B cell (primary cell): ENCODE data around the gene LRRC49. TPM values are rescaled to one million over a fixed set of nuclear protein-coding genes. Genes with fewer than 3 reads are reported as not detected.

Source experiments
- ATAC-seq: fragments of 200-7000 bp; cut with Tn5 transposase; one replicate; pipeline ENCODE4 v1.10.0; 2021; ENCODE audit warnings: low read depth, mild to moderate bottlenecking, moderate number of reproducible peaks, moderate library complexity
- CTCF ChIA-PET: fragments of 350-600 bp; sonication (Branson Sonifier 250); formaldehyde crosslinking; loops from one replicate; lab custom pipeline; 2021; ENCODE audit warnings: antibody characterized with exemption, inconsistent platforms; lab: Charles Lee
- POLR2A ChIA-PET: fragments of 350-600 bp; sonication (Branson Sonifier 250); formaldehyde crosslinking; loops from one replicate; lab custom pipeline; 2021; ENCODE audit warnings: antibody characterized with exemption; lab: Charles Lee
- DNase-seq: peaks from one replicate; pipeline ENCODE4 v3.0.0; 2013
- H2AFZ ChIP-seq: 2 replicates; pipeline ENCODE4 v1.6.1; 2012; ENCODE audit warnings: mild to moderate bottlenecking, low read depth, low read length; ENCODE audit not compliant: insufficient read depth, poor library complexity, severe bottlenecking
- H3K27ac ChIP-seq, 2 donors: 1 replicate in 1 of 2; 2 replicates in 1 of 2; pipeline ENCODE4 v1.5.1; 2012 to 2013; ENCODE audit warnings: low read length in 2 of 2, mild to moderate bottlenecking in 2 of 2, moderate library complexity in 1 of 2
- H3K27me3 ChIP-seq, 4 experiments: fragments of 200-600 bp in 1 of 4; sonication (generic) in 1 of 4; replicated peaks in 1 of 4; 1 replicate in 2 of 4; 2 replicates in 2 of 4; pipeline versions ENCODE4 v1.6.1 to v1.7.0; 2013 to 2016; ENCODE audit warnings: low read length in 3 of 4, mild to moderate bottlenecking in 2 of 4, mixed read lengths in 1 of 4, moderate library complexity in 1 of 4; ENCODE audit not compliant: insufficient read depth in 4 of 4, control insufficient read depth in 3 of 4; ENCODE audit errors: control extremely low read depth in 1 of 4
- H3K36me3 ChIP-seq, 2 experiments: replicated peaks in 1 of 2; 1 replicate in 1 of 2; 2 replicates in 1 of 2; pipeline versions ENCODE4 v1.6.1 to v1.7.1; 2013; ENCODE audit warnings: low read length in 1 of 2; ENCODE audit not compliant: insufficient read depth in 2 of 2, control insufficient read depth in 1 of 2; ENCODE audit errors: control extremely low read depth in 1 of 2, extremely low read depth in 1 of 2
- H3K4me1 ChIP-seq, 2 donors: fragments of 200-600 bp in 1 of 2; sonication (generic) in 1 of 2; 1 replicate in 1 of 2; 2 replicates in 1 of 2; pipeline versions ENCODE4 v1.5.1 to v1.6.1; 2013 to 2017; ENCODE audit warnings: low read length in 2 of 2; ENCODE audit not compliant: control insufficient read depth in 2 of 2, insufficient read depth in 2 of 2
- H3K4me2 ChIP-seq: replicated peaks from 2 replicates; pipeline ENCODE3; 2012; ENCODE audit warnings: mild to moderate bottlenecking, low read depth, low read length; ENCODE audit not compliant: poor library complexity, severe bottlenecking
- H3K4me3 ChIP-seq, 5 experiments: fragments of 200-600 bp in 1 of 5; sonication (generic) in 1 of 5; 1 replicate in 3 of 5; 2 replicates in 2 of 5; pipeline versions ENCODE4 v1.5.1 to v1.7.0; 2011 to 2016; ENCODE audit warnings: low read length in 4 of 5, mild to moderate bottlenecking in 4 of 5, low read depth in 2 of 5, control low read depth in 1 of 5, moderate library complexity in 1 of 5; ENCODE audit not compliant: insufficient read depth in 1 of 5; ENCODE audit errors: control extremely low read depth in 1 of 5, extremely low read depth in 1 of 5
- H3K79me2 ChIP-seq: fragments of 200-600 bp; sonication (generic); one replicate; pipeline ENCODE4 v1.6.0; 2016; ENCODE audit warnings: low read length; ENCODE audit not compliant: control insufficient read depth, insufficient read depth
- H3K9ac ChIP-seq: fragments of 200-600 bp; sonication (generic); 2 replicates; pipeline ENCODE4 v1.6.1; 2017; ENCODE audit warnings: mild to moderate bottlenecking, low read length, moderate library complexity
- H3K9me3 ChIP-seq, 3 donors: one replicate each; pipeline versions ENCODE4 v1.6.1 to v1.7.1; 2013; ENCODE audit warnings: low read length in 2 of 3; ENCODE audit not compliant: control insufficient read depth in 2 of 3, insufficient read depth in 1 of 3; ENCODE audit errors: control extremely low read depth in 1 of 3
- H4K20me1 ChIP-seq: 2 replicates; pipeline ENCODE4 v1.6.0; 2012; ENCODE audit warnings: mild to moderate bottlenecking, low read length; ENCODE audit not compliant: insufficient read depth, control insufficient read depth, poor library complexity, severe bottlenecking
- H3K27ac Mint-ChIP-seq: one replicate; pipeline ENCODE4 v1.8.0; 2021; ENCODE audit warnings: mixed read lengths
- H3K27me3 Mint-ChIP-seq: one replicate; pipeline ENCODE4 v1.8.0; 2021; ENCODE audit warnings: mixed read lengths
- H3K4me1 Mint-ChIP-seq: one replicate; pipeline ENCODE4 v1.8.0; 2021; ENCODE audit warnings: mixed read lengths
- H3K4me3 Mint-ChIP-seq: one replicate; pipeline ENCODE4 v1.8.0; 2021; ENCODE audit warnings: mixed read lengths
- H3K9me3 Mint-ChIP-seq: one replicate; pipeline ENCODE4 v1.8.0; 2022; ENCODE audit warnings: mixed read lengths; ENCODE audit not compliant: insufficient read depth
- CTCF ChIP-seq: fragments of 200-600 bp; IDR thresholded peaks from one replicate; pipeline ENCODE4 v1.8.0; 2022; ENCODE audit warnings: antibody characterized with exemption, mild to moderate bottlenecking
- EZH2 ChIP-seq: IDR thresholded peaks from 2 replicates; pipeline ENCODE4 v1.6.1; 2012; ENCODE audit warnings: borderline replicate concordance, low read depth, mild to moderate bottlenecking, moderate library complexity, low read length; ENCODE audit not compliant: insufficient read depth, poor library complexity, severe bottlenecking
- WGBS: methylation state at CpG from one replicate; pipeline ENCODE4 v1.1.5; 2013; ENCODE audit warnings: missing lambda C conversion rate; ENCODE audit not compliant: insufficient coverage; 5-methylcytosine and 5-hydroxymethylcytosine counted together
- intact Hi-C: fragments of 100-400 bp; cut with micrococcal nuclease; formaldehyde crosslinking; loops from one replicate; pipeline ENCODE4 v1.10.0; 2022
- polyA plus RNA-seq: library from polyadenylated mRNA; depleted of rRNA; stranded (reverse); fragments of >200 nt; gene quantifications from 2 replicates; pipeline ENCODE4 v1.2.3, GENCODE V29; 2012
- total RNA-seq, 2 donors: library from RNA; stranded (reverse); fragments of 120-200 nt in 1 of 2; gene quantifications; 1 replicate in 1 of 2; 2 replicates in 1 of 2; pipeline versions ENCODE4 v1.2.3 to v1.2.4, GENCODE V29; 2013 to 2022

The LRRC49 gene
- total and polyA plus RNA-seq, 2 donors (not counting 1 experiment from before 2014, with no cell fraction given): 0.22 to 1.4 TPM

- Histone ChIP-seq H3K9me3 (peaks cover 0 to 3% (median 2%) of the 10 kb centered on the region in 3 donors), H3K4me2 (no peak overlapping the region), H3K4me1 (no peaks in the 10 kb centered on the region), H3K4me3 (no peak overlapping the region), H2AFZ (no peak overlapping the region), H3K36me3 (no peaks in the 10 kb centered on the region), H3K9ac (no peak overlapping the region), H4K20me1 (no peaks in the 10 kb centered on the region), H3K27ac (no peak overlapping the region), H3K79me2 (no peaks in the 10 kb centered on the region), H3K27me3 (peaks cover 0 to 3% (median 3%) of the 10 kb centered on the region in 4 experiments)
- no peaks in the 10 kb centered on the region for H3K9me3 Mint-ChIP-seq
- CTCF ChIA-PET: no interaction called here
- peaks cover 41% of the 10 kb centered on the region for H3K27me3 Mint-ChIP-seq
- DNase-seq: no peak
- WGBS: no CpG with 5 or more reads among the region's 7 CpGs
- H3K4me1 Mint-ChIP-seq: no peaks in the 10 kb centered on the region
- no peak for ATAC-seq
- H3K4me3 Mint-ChIP-seq: no peak overlapping the region
- intact Hi-C loops: no loop called here
- H3K27ac Mint-ChIP-seq: no peak overlapping the region
- TF ChIP-seq EZH2: no peak
- no peak for TF ChIP-seq CTCF
- POLR2A ChIA-PET: no interaction called here
Measured at GRCh38 chr15:70875001-70875782, 17.4 kb upstream of the LRRC49 start.

GRCh38 chr15:70876011-70876410 is 16.6 kb upstream of the LRRC49 start:
- Mint-ChIP-seq H3K27me3 (peaks cover 41% of the 10 kb centered on the region), H3K4me3 (no peak overlapping the region), H3K4me1 (no peaks in the 10 kb centered on the region), H3K9me3 (no peaks in the 10 kb centered on the region), H3K27ac (no peak overlapping the region)
- H3K36me3 ChIP-seq: no peaks in the 10 kb centered on the region
- ChIA-PET CTCF (no interaction called here), POLR2A (no interaction called here)
- intact Hi-C loops: no loop called here
- peaks cover 0 to 3% (median 2%) of the 10 kb centered on the region in 3 donors for H3K9me3 ChIP-seq
- H3K27ac ChIP-seq: no peak overlapping the region
- TF ChIP-seq EZH2: no peak
- no peak for TF ChIP-seq CTCF
- no peaks in the 10 kb centered on the region for H4K20me1 ChIP-seq
- H2AFZ ChIP-seq: no peak overlapping the region
- no peak overlapping the region for H3K4me2 ChIP-seq
- no peaks in the 10 kb centered on the region for H3K79me2 ChIP-seq
- no peak for DNase-seq
- no peak overlapping the region for H3K4me3 ChIP-seq
- 61% methylated on average over 3 of the region's 3 CpGs for WGBS
- H3K4me1 ChIP-seq: no peaks in the 10 kb centered on the region
- H3K27me3 ChIP-seq: peaks cover 0 to 3% (median 3%) of the 10 kb centered on the region in 4 experiments
- ATAC-seq: no peak
- no peak overlapping the region for H3K9ac ChIP-seq
